ENCODE results near the gene ORMDL3. TPM values are rescaled to one million over a fixed set of nuclear protein-coding genes. Genes with fewer than 3 reads are reported as not detected.

ORMDL3 gene
- total RNA-seq, 1 donor = 61.7 TPM

DNA sequence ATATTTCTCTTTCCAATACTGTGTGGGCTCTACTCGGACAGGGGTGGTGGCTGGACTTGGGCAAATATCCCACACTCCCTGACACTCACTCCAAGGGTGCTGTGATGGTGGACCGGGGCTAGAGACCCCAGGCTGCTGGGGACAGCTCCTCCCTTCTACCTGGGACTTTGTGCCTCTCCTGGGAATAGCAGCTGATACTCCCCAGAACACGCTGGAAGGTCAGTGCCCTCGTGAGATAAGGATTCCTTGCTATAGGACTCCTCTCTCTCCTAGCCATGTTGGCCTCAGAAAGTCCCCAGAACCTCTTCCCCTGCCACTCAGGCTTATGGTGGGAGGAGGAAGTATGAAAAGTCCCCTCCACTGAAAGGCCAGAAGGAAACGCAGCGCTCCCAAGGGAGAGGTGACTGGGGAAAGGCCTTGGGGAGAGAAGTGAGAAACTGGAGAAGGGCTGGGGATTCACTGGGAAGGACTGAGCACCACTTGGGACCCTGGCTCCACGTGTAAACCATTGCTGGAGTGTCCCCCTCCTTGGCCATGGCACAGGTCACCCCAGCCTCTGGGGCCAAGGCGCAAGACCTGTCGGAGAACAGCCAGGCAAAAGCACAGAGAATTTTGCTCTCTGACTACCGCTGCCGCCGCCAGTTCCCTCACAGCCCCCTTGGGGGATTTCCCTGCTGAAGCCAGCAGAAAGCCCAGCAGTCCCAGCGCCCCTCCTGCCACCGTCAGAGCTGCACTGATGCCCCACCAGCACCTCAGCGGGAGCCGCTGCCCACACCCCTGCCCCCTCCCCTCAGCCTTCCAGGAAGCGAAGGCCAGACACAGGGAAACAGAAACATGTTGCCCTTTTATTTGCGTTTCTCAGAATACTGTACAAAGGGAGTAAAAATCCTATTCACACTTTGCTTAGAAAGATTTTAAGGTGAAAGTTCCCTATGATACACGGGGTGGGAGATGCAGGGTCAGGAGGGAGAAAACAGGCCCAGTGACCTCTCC, 6.9 kb downstream of the ORMDL3 start:
- TF ChIP-seq, protein P1, sequence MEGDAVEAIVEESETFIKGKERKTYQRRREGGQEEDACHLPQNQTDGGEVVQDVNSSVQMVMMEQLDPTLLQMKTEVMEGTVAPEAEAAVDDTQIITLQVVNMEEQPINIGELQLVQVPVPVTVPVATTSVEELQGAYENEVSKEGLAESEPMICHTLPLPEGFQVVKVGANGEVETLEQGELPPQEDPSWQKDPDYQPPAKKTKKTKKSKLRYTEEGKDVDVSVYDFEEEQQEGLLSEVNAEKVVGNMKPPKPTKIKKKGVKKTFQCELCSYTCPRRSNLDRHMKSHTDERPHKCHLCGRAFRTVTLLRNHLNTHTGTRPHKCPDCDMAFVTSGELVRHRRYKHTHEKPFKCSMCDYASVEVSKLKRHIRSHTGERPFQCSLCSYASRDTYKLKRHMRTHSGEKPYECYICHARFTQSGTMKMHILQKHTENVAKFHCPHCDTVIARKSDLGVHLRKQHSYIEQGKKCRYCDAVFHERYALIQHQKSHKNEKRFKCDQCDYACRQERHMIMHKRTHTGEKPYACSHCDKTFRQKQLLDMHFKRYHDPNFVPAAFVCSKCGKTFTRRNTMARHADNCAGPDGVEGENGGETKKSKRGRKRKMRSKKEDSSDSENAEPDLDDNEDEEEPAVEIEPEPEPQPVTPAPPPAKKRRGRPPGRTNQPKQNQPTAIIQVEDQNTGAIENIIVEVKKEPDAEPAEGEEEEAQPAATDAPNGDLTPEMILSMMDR (IDR thresholded peaks at IDR 0.05; ENCODE audit: insufficient read depth, low read depth, low read length) = no peak
- H3K4me3 ChIP-seq (ENCODE audit: low read depth, low read length) = no peak overlapping the region
- no peak for DNase-seq (ENCODE audit: low read depth)

DNA sequence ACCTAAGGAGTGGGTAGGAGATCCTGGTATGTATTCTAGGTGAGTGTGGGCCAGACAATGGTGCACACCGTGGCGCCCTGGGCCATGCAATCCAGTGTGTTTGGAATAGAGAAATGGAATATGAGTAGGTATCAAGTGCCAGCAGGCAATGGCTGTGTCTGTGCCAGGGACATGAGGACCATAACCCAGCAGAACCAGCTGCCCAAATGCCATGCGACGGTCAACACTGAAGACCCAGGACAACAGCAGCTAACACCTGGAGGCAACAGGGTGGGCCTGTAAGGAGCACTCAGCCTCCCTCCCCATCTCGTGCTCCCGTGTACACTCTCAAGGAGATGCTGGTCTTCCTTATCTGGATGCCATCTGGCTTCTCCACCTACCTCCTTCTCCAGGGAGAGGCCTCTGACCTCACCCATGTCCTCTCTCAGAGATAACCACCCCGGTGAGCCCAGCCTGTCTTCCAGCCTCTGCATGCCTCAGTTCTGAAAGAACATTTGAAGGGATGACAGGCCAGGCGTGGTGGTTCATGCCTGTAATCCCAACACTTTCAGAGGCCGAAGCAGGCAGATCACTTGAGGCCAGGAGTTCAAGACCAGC, 8.2 kb downstream of the ORMDL3 start:
- no peak for DNase-seq (ENCODE audit: low read depth)
- no peak overlapping the region for H3K4me3 ChIP-seq (ENCODE audit: low read depth, low read length)
- TF ChIP-seq, protein P1 (IDR thresholded peaks at IDR 0.05; ENCODE audit: insufficient read depth, low read depth, low read length) = no peak

DNA sequence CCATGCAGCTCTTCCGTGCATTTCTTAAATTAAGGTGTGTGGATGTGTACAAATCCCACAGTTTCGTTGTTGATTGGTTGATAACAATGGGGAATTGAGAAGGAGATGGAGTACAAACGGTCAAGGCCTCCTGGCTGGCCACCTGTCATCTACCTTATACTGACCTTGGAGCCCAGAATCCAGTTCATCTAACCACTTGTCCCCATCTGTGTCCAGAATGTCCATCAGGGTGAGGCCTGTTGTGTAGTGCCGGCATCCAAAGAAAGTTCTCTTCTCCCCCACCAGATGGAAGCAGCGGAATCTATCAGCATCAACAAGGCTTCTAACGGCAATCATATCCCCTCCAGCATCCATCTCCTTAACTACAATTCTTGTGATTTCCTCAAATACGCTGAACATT, 10.5 kb downstream of the ORMDL3 start:
- TF ChIP-seq, protein P1 (IDR thresholded peaks at IDR 0.05; ENCODE audit: insufficient read depth, low read depth, low read length) = peak; percentile 11
- H3K4me3 ChIP-seq (ENCODE audit: low read depth, low read length) = no peak overlapping the region
- peak; percentile 14 for DNase-seq (ENCODE audit: low read depth)

DNA sequence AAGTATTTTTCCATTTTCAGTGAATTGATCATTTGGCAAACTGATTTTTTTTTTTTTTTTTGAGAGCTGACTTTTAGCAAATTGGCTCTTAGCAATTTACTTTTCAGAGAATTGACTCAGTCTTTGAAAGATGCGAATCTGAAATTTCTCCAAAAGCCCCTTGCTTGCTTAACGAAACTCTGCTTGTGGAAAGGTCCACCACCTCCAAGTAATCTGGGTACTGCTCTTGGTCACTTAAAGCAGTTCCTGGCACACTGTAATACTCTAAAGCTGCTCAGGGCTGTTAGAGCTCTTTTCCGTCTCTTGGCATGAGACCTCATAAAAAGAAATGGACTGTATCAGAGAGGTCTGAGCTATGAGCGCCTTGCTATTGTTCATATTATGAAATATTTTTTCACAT, 11.8 kb downstream of the ORMDL3 start:
- no peak for DNase-seq (ENCODE audit: low read depth)
- no peak overlapping the region for H3K4me3 ChIP-seq (ENCODE audit: low read depth, low read length)
- TF ChIP-seq, protein P1 (IDR thresholded peaks at IDR 0.05; ENCODE audit: insufficient read depth, low read depth, low read length) = no peak

DNA sequence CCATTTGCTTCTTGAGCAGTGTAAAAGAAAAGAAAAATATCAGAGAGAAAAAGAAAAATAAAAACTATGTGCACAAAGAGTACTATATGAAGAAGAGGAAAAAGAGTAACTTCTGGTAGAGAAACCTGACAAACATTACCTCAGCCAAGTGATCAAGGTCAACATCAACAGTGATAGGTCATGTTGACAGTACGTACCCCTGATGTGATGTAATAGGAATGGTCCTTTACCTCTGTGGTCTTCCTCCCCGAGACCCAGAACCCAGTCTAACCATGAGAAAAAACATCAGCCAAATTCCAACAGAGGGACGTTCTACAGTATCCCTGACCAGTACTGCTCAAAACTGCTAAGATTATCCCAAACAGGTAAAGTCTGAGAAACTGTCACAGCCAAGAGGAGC, 13.4 kb downstream of the ORMDL3 start:
- H3K4me3 ChIP-seq (ENCODE audit: low read depth, low read length) = no peak overlapping the region
- TF ChIP-seq, protein P1 (IDR thresholded peaks at IDR 0.05; ENCODE audit: insufficient read depth, low read depth, low read length) = no peak
- no peak for DNase-seq (ENCODE audit: low read depth)

DNA sequence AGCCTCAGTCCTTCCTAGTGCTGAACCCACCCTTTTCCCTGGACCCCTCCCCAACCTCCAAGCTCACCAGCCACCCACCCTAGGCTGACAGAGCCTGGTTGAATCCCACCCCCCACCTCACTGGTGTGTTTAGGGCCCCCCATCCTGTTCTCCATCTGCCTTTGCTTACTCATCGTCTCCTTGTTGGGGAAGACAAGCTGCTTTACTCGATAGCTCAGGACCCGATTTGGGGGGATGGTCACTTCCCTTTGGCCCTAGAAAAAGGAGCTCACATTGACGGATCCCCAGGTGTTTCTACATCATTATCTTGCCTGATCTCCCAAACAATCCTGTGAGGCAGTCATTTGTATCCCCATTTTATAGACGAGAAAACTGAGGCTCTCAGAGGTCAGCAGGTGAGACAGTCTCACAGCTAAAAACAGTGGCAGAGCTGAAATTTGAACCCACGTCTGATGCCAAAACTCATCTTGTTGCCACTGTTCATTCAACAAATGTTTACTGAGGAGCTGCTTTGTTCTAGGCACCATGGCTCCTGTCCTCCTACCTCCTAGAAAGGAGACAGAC, 18.5 kb downstream of the ORMDL3 start:
- TF ChIP-seq, protein P1 (IDR thresholded peaks at IDR 0.05; ENCODE audit: insufficient read depth, low read depth, low read length) = no peak
- H3K4me3 ChIP-seq (ENCODE audit: low read depth, low read length) = no peak overlapping the region
- DNase-seq (ENCODE audit: low read depth) = no peak
